H9 (cell line): ENCODE results near the gene RAB3B. TPM values are rescaled to one million over a fixed set of nuclear protein-coding genes. Genes with fewer than 3 reads are reported as not detected.

ENCODE experiments used
- DNase-seq: peaks from one replicate; pipeline ENCODE4 v3.0.0-alpha.2; 2017
- H2AFZ ChIP-seq: one replicate; pipeline ENCODE4 v1.6.1; 2013; ENCODE audit warnings: mild to moderate bottlenecking, low read length, control low read depth, moderate library complexity
- H2AK5ac ChIP-seq: 2 replicates; pipeline ENCODE4 v1.6.1; 2013; ENCODE audit warnings: low read length, control low read depth, mixed read lengths; ENCODE audit not compliant: insufficient read length
- H2BK120ac ChIP-seq: one replicate; pipeline ENCODE4 v1.6.1; 2013; ENCODE audit warnings: low read depth, mild to moderate bottlenecking, low read length, control low read depth, inconsistent platforms; ENCODE audit not compliant: poor library complexity, severe bottlenecking
- H2BK12ac ChIP-seq: 2 replicates; pipeline ENCODE4 v1.6.1; 2013; ENCODE audit warnings: low read length, control low read depth, mixed read lengths, low read depth; ENCODE audit not compliant: insufficient read length
- H2BK15ac ChIP-seq: 2 replicates; pipeline ENCODE4 v1.6.1; 2013; ENCODE audit warnings: low read depth, low read length, control low read depth
- H2BK20ac ChIP-seq: one replicate; pipeline ENCODE4 v1.6.1; 2013; ENCODE audit warnings: low read depth, mild to moderate bottlenecking, low read length, control low read depth, inconsistent platforms; ENCODE audit not compliant: poor library complexity, severe bottlenecking
- H2BK5ac ChIP-seq: 2 replicates; pipeline ENCODE4 v1.6.1; 2013; ENCODE audit warnings: low read length, control low read depth, mixed read lengths; ENCODE audit not compliant: insufficient read length
- H3K14ac ChIP-seq: 2 replicates; pipeline ENCODE4 v1.6.1; 2013; ENCODE audit warnings: low read length, control low read depth; ENCODE audit not compliant: insufficient read depth
- H3K18ac ChIP-seq: 2 replicates; pipeline ENCODE4 v1.6.1; 2013; ENCODE audit warnings: low read depth, mild to moderate bottlenecking, mixed read lengths, low read length, control low read depth; ENCODE audit not compliant: insufficient read length
- H3K23ac ChIP-seq: 2 replicates; pipeline ENCODE4 v1.6.1; 2013; ENCODE audit warnings: low read length, control low read depth, mixed read lengths, low read depth; ENCODE audit not compliant: insufficient read length
- H3K23me2 ChIP-seq: 2 replicates; pipeline ENCODE4 v1.6.1; 2013; ENCODE audit warnings: low read depth, mild to moderate bottlenecking, mixed read lengths, low read length, control low read depth; ENCODE audit not compliant: insufficient read length, poor library complexity, severe bottlenecking
- H3K27ac ChIP-seq: 2 replicates; pipeline ENCODE4 v1.5.1; 2013; ENCODE audit warnings: low read length, control low read depth, mixed read lengths, low read depth; ENCODE audit not compliant: insufficient read length
- H3K27me3 ChIP-seq: 2 replicates; pipeline ENCODE4 v1.6.1; 2013; ENCODE audit warnings: low read length, control low read depth, inconsistent platforms; ENCODE audit not compliant: insufficient read depth
- H3K4ac ChIP-seq: 2 replicates; pipeline ENCODE4 v1.6.1; 2013; ENCODE audit warnings: low read depth, mild to moderate bottlenecking, control low read depth, inconsistent platforms, low read length, moderate library complexity
- H3K4me1 ChIP-seq: 2 replicates; pipeline ENCODE4 v1.6.1; 2013; ENCODE audit warnings: low read length, control low read depth, inconsistent platforms; ENCODE audit not compliant: insufficient read depth
- H3K4me2 ChIP-seq: 2 replicates; pipeline ENCODE4 v1.6.1; 2013; ENCODE audit warnings: low read length, control low read depth, mixed read lengths; ENCODE audit not compliant: insufficient read length, insufficient read depth
- H3K56ac ChIP-seq: 2 replicates; pipeline ENCODE4 v1.6.1; 2013; ENCODE audit warnings: low read depth, mild to moderate bottlenecking, mixed read lengths, low read length, control low read depth; ENCODE audit not compliant: insufficient read length
- H3K79me1 ChIP-seq: 2 replicates; pipeline ENCODE4 v1.6.1; 2013; ENCODE audit warnings: low read depth, mild to moderate bottlenecking, moderate library complexity, low read length, control low read depth, inconsistent platforms; ENCODE audit not compliant: insufficient read depth, poor library complexity, severe bottlenecking
- H3K79me2 ChIP-seq: 2 replicates; pipeline ENCODE4 v1.6.1; 2013; ENCODE audit warnings: low read length, control low read depth, inconsistent platforms; ENCODE audit not compliant: insufficient read depth
- H3K9ac ChIP-seq: 2 replicates; pipeline ENCODE4 v1.6.1; 2013; ENCODE audit warnings: low read length, control low read depth, mixed read lengths; ENCODE audit not compliant: insufficient read length; ENCODE audit errors: extremely low read depth
- H3K9me3 ChIP-seq: one replicate; pipeline ENCODE4 v1.6.1; 2013; ENCODE audit warnings: low read depth, low read length, inconsistent platforms; ENCODE audit not compliant: control insufficient read depth
- H3T11ph ChIP-seq: one replicate; pipeline ENCODE4 v1.6.1; 2013; ENCODE audit warnings: mild to moderate bottlenecking, low read length, control low read depth, inconsistent platforms
- H4K20me1 ChIP-seq: one replicate; pipeline ENCODE4 v1.6.1; 2013; ENCODE audit not compliant: control insufficient read depth, insufficient read length, insufficient read depth
- H4K5ac ChIP-seq: 2 replicates; pipeline ENCODE4 v1.6.1; 2013; ENCODE audit warnings: low read depth, mild to moderate bottlenecking, mixed read lengths, low read length, control low read depth; ENCODE audit not compliant: insufficient read length
- H4K8ac ChIP-seq: replicated peaks from 2 replicates; pipeline ENCODE4 v1.6.1; 2013; ENCODE audit warnings: low read length, control low read depth, mixed read lengths, low read depth; ENCODE audit not compliant: insufficient read length
- H4K91ac ChIP-seq: 2 replicates; pipeline ENCODE4 v1.6.1; 2013; ENCODE audit warnings: low read depth, mild to moderate bottlenecking, moderate library complexity, mixed read lengths, low read length, control low read depth; ENCODE audit not compliant: insufficient read length
- H3K27ac Mint-ChIP-seq, 3 experiments: 2 replicates in 2 of 3; 3 replicates in 1 of 3; pipeline ENCODE4 v1.8.0; 2020 to 2021; ENCODE audit warnings: mixed read lengths in 3 of 3, mild to moderate bottlenecking in 1 of 3, moderate library complexity in 1 of 3
- H3K27me3 Mint-ChIP-seq: 2 replicates; pipeline ENCODE4 v1.8.0; 2021; ENCODE audit warnings: low read depth, mild to moderate bottlenecking, moderate library complexity, mixed read lengths
- H3K36me3 Mint-ChIP-seq, 3 experiments: 2 replicates in 2 of 3; 3 replicates in 1 of 3; pipeline ENCODE4 v1.8.0; 2020 to 2021; ENCODE audit warnings: low read depth in 3 of 3, mixed read lengths in 3 of 3; ENCODE audit not compliant: insufficient read depth in 1 of 3
- H3K4me1 Mint-ChIP-seq, 2 experiments: 2 replicates each; pipeline ENCODE4 v1.8.0; 2020; ENCODE audit warnings: mixed read lengths in 2 of 2
- H3K4me3 Mint-ChIP-seq, 2 experiments: 2 replicates in 1 of 2; 3 replicates in 1 of 2; pipeline ENCODE4 v1.8.0; 2020 to 2021; ENCODE audit warnings: mild to moderate bottlenecking in 2 of 2, mixed read lengths in 2 of 2, moderate library complexity in 1 of 2
- H3K9me3 Mint-ChIP-seq, 2 experiments: 2 replicates in 1 of 2; 3 replicates in 1 of 2; pipeline ENCODE4 v1.8.0; 2020; ENCODE audit warnings: mild to moderate bottlenecking in 2 of 2, mixed read lengths in 2 of 2, moderate library complexity in 1 of 2
- CTCF ChIP-seq: fragments of 200-600 bp; sonication (generic); conservative IDR thresholded peaks from 3 replicates; pipeline ENCODE4 v1.8.0; 2021; ENCODE audit warnings: antibody characterized with exemption, mild to moderate bottlenecking
- WGBS: extraction: QIAGEN DNeasy Blood & Tissue Kit; methylation state at CpG from one replicate; pipeline ENCODE4 v1.1.7; 2013; ENCODE audit warnings: missing lambda C conversion rate, low lambda C conversion rate, mixed read lengths; ENCODE audit not compliant: insufficient read length; ENCODE audit errors: extremely low coverage; 5-methylcytosine and 5-hydroxymethylcytosine counted together
- total RNA-seq: library from RNA; stranded (reverse); gene quantifications from 2 replicates; pipeline ENCODE4 v1.2.1, GENCODE V29; 2021

RAB3B gene
- total RNA-seq, 1 experiment from 2014 or later: 30.6 TPM

DNA sequence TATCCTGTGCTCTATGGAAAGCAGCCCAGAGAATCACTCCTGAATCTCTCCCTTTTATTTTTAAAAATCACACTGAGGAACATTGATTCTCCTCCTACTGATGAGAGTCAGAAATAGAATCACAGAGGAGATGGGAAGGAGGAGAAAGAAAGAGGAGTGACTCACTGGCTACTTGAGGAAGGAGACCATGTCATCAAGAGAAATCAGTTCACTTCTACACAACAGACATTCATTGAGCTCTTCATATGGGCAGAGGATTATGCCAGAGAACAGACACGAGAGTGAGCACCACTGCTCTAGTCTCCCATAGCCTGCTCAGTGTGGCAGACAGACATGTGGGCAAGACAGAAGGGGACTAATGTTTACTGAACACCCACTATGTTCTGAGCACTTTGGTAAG lies 44.2 kb downstream of the RAB3B start:
- H2BK5ac ChIP-seq: no peak overlapping the region
- H2BK15ac ChIP-seq: no peak overlapping the region
- Mint-ChIP-seq H3K27ac (peak overlapping the region in 2 of 3 experiments; percentile 24 to 32; a peak in 3 of 7 replicates), H3K4me3 (no peak overlapping the region), H3K4me1 (peaks cover 2 to 5% of the 10 kb centered on the region in 2 experiments; a peak in 3 of 4 replicates), H3K36me3 (peaks cover 48 to 59% (median 55%) of the 10 kb centered on the region in 3 experiments), H3K27me3 (no peaks in the 10 kb centered on the region; the same call in 1 of the 2 replicates), H3K9me3 (peaks cover 11 to 17% of the 10 kb centered on the region in 2 experiments; a peak in 4 of 5 replicates)
- WGBS: no CpG with 5 or more reads among the region's 1 CpG
- H3K79me1 ChIP-seq: no peaks in the 10 kb centered on the region
- H3K27me3 ChIP-seq: no peaks in the 10 kb centered on the region
- no peak overlapping the region for H3K18ac ChIP-seq
- H4K8ac ChIP-seq: no peak overlapping the region
- H3K9me3 ChIP-seq: peaks cover 4% of the 10 kb centered on the region
- H3K9ac ChIP-seq: no peak overlapping the region
- H4K5ac ChIP-seq: no peak overlapping the region
- H3K14ac ChIP-seq: no peak overlapping the region
- no peak overlapping the region for H3K4ac ChIP-seq
- H2BK20ac ChIP-seq: no peak overlapping the region
- no peaks in the 10 kb centered on the region for H4K20me1 ChIP-seq
- no peak overlapping the region for H3K56ac ChIP-seq
- no peak overlapping the region for H3K4me2 ChIP-seq
- H3K4me1 ChIP-seq: no peaks in the 10 kb centered on the region
- H2AK5ac ChIP-seq: no peak overlapping the region
- no peak overlapping the region for H4K91ac ChIP-seq
- no peak for DNase-seq
- H3K23me2 ChIP-seq: no peaks in the 10 kb centered on the region
- H3K27ac ChIP-seq: no peak overlapping the region
- no peak for TF ChIP-seq CTCF
- H3K23ac ChIP-seq: no peak overlapping the region
- H2AFZ ChIP-seq: no peak overlapping the region
- H3T11ph ChIP-seq: no peak overlapping the region
- no peak overlapping the region for H2BK12ac ChIP-seq
- no peak overlapping the region for H2BK120ac ChIP-seq
- no peaks in the 10 kb centered on the region for H3K79me2 ChIP-seq
